K562 (cell line): ENCODE results near the gene AMER3. TPM values are rescaled to one million over a fixed set of nuclear protein-coding genes. Genes with fewer than 3 reads are reported as not detected.

Experiments used
- ATAC-seq: fragments of 200-7000 bp; cut with Tn5 transposase; 3 replicates; pipeline ENCODE4 v1.9.1; 2020; ENCODE audit warnings: moderate library complexity
- BruUV-seq: library from RNA; stranded (reverse); fragments of 400-500 nt; replicated peaks from 2 replicates; lab custom pipeline; 2021; lab: Mats Ljungman, UMichigan
- CTCF ChIA-PET: fragments of 300-600 bp; formaldehyde crosslinking; extraction: SDS; loops from one replicate; lab custom pipeline; 2021; ENCODE audit warnings: low intra/inter-chr PET ratio; lab: Yijun Ruan, JAX
- POLR2A ChIA-PET: fragments of 300-600, 350-650 bp; sonication (Branson Sonifier 250); formaldehyde crosslinking; extraction: SDS; loops from one replicate; lab custom pipeline; 2021; ENCODE audit warnings: antibody characterized with exemption, inconsistent platforms; lab: Yijun Ruan, JAX
- DNase-seq, 4 experiments: peaks; one replicate each; pipeline versions ENCODE4 v3.0.0 to v3.0.0-alpha.2; 2011 to 2018; ENCODE audit warnings: low spot score in 3 of 4, mixed read lengths in 3 of 4; ENCODE audit errors: extremely low read depth in 1 of 4
- FAIRE-seq: peaks from 2 replicates; lab custom pipeline; 2011; peaks lifted over from hg19 to GRCh38; lab: Jason Lieb, UNC
- H2AFZ ChIP-seq: 2 replicates; pipeline ENCODE4 v1.6.0; 2011; ENCODE audit warnings: low read depth, low read length, control low read depth, inconsistent platforms
- H3K27ac ChIP-seq: fragments of 200-600 bp; 3 replicates; pipeline ENCODE4 v1.8.0; 2011; ENCODE audit warnings: low read depth, mild to moderate bottlenecking, control low read depth, inconsistent platforms, low read length, moderate library complexity, mixed read lengths; ENCODE audit errors: extremely low read depth
- H3K27me3 ChIP-seq, 2 experiments: fragments of 300-600 bp in 1 of 2; 2 replicates in 1 of 2; 3 replicates in 1 of 2; pipeline versions ENCODE4 v1.6.0 to v1.8.0; 2011; ENCODE audit warnings: inconsistent platforms in 2 of 2, low read length in 2 of 2, mild to moderate bottlenecking in 1 of 2, mixed read lengths in 1 of 2, moderate library complexity in 1 of 2; ENCODE audit not compliant: control insufficient read depth in 2 of 2, insufficient read depth in 2 of 2
- H3K36me3 ChIP-seq: fragments of 300-600 bp; 3 replicates; pipeline ENCODE4 v1.8.0; 2011; ENCODE audit warnings: mild to moderate bottlenecking, low read length, inconsistent platforms; ENCODE audit not compliant: control insufficient read depth, insufficient read depth
- H3K4me1 ChIP-seq, 2 experiments: fragments of 200-600 bp in 1 of 2; replicated peaks in 1 of 2; 2 replicates in 1 of 2; 3 replicates in 1 of 2; pipeline versions ENCODE4 v1.5.1 to v1.8.0; 2011; ENCODE audit warnings: inconsistent platforms in 2 of 2, low read length in 2 of 2, mild to moderate bottlenecking in 1 of 2, mixed read lengths in 1 of 2, moderate library complexity in 1 of 2; ENCODE audit not compliant: control insufficient read depth in 2 of 2, insufficient read depth in 2 of 2
- H3K4me2 ChIP-seq: 2 replicates; pipeline ENCODE4 v1.6.1; 2011; ENCODE audit warnings: low read length, control low read depth, inconsistent platforms, mixed read lengths; ENCODE audit not compliant: insufficient read depth
- H3K4me3 ChIP-seq: fragments of 200-600 bp; sonication (generic), shearing (Covaris generic); 2 replicates; pipeline ENCODE4 v1.5.1; 2016; ENCODE audit warnings: control low read depth, inconsistent platforms
- H3K79me2 ChIP-seq: fragments of 200-600 bp; 3 replicates; pipeline ENCODE4 v1.8.0; 2011; ENCODE audit warnings: low read length, inconsistent platforms; ENCODE audit not compliant: control insufficient read depth, insufficient read depth
- H3K9ac ChIP-seq, 2 experiments: 2 replicates each; pipeline versions ENCODE4 v1.6.0 to v1.6.1; 2011; ENCODE audit warnings: low read depth in 2 of 2, low read length in 2 of 2, control low read depth in 1 of 2, inconsistent platforms in 1 of 2, mild to moderate bottlenecking in 1 of 2, mixed read lengths in 1 of 2; ENCODE audit not compliant: insufficient read depth in 1 of 2
- H3K9me1 ChIP-seq: one replicate; pipeline ENCODE4 v1.6.0; 2011; ENCODE audit warnings: inconsistent platforms, mild to moderate bottlenecking, low read length, moderate library complexity; ENCODE audit not compliant: control insufficient read depth, insufficient read depth
- H3K9me3 ChIP-seq: replicated peaks from 2 replicates; pipeline ENCODE4 v1.5.1; 2011; ENCODE audit warnings: low read depth, low read length, inconsistent platforms; ENCODE audit not compliant: control insufficient read depth, insufficient read depth
- H4K20me1 ChIP-seq: replicated peaks from 2 replicates; pipeline ENCODE4 v1.6.1; 2011; ENCODE audit warnings: low read length, inconsistent platforms, mixed read lengths; ENCODE audit not compliant: control insufficient read depth, insufficient read depth
- C11orf30 ChIP-seq: fragments of 450-650 bp; IDR thresholded peaks from 2 replicates; pipeline ENCODE4 v1.6.1; 2016; ENCODE audit warnings: low read depth, mild to moderate bottlenecking
- E2F6 ChIP-seq, 2 experiments: IDR thresholded peaks; 2 replicates each; pipeline ENCODE4 v1.6.1; 2011; ENCODE audit warnings: borderline replicate concordance in 1 of 2, control low read depth in 1 of 2, low read depth in 1 of 2, low read length in 1 of 2, mild to moderate bottlenecking in 1 of 2, mixed read lengths in 1 of 2, moderate library complexity in 1 of 2; ENCODE audit not compliant: insufficient read depth in 1 of 2, insufficient read length in 1 of 2, poor library complexity in 1 of 2, severe bottlenecking in 1 of 2; ENCODE audit errors: extremely low read depth in 1 of 2
- MAFG ChIP-seq: fragments of 450-650 bp; conservative IDR thresholded peaks from 2 replicates; pipeline ENCODE4 v1.6.1; 2016; ENCODE audit warnings: missing genetic modification characterization, missing compliant biosample characterization
- NFE2 ChIP-seq: IDR thresholded peaks from 2 replicates; pipeline ENCODE4 v1.6.1; 2014; ENCODE audit warnings: antibody characterized with exemption, low read depth
- RCOR1 ChIP-seq, 2 experiments: IDR thresholded peaks; 2 replicates each; pipeline ENCODE4 v1.6.1; 2012; ENCODE audit warnings: low read depth in 2 of 2, low read length in 2 of 2, borderline replicate concordance in 1 of 2, improper control_type of control experiment in 1 of 2
- SMAD3 ChIP-seq: fragments of 450-650 bp; formaldehyde crosslinking; conservative IDR thresholded peaks from 2 replicates; pipeline ENCODE4 v1.4.0; 2020; ENCODE audit warnings: mild to moderate bottlenecking
- ZBED1 ChIP-seq: IDR thresholded peaks from 2 replicates; pipeline ENCODE4 v1.6.1; 2014
- ZNF316 ChIP-seq: fragments of 450-650 bp; IDR thresholded peaks from 2 replicates; pipeline ENCODE4 v1.6.1; 2016
- WGBS: fragments of 100-300 bp; shearing (Covaris generic); methylation state at CpG from one replicate; pipeline ENCODE4 v1.1.6; 2016; ENCODE audit warnings: low coverage, mixed read lengths; ENCODE audit not compliant: insufficient coverage; ENCODE audit errors: missing lambda C conversion rate; 5-methylcytosine and 5-hydroxymethylcytosine counted together
- in situ Hi-C: fragments of 300-500 bp; cut with MboI; formaldehyde crosslinking; loops from 4 replicates; pipeline ENCODE4 v1.15.0; 2018; ENCODE audit warnings: inconsistent platforms, mixed read lengths
- intact Hi-C: fragments of 100-400 bp; cut with micrococcal nuclease; formaldehyde crosslinking; loops from 2 replicates; pipeline ENCODE4 v1.14.2; 2022
- polyA plus RNA-seq, 8 experiments: library from polyadenylated mRNA; depleted of rRNA in 4 of 8; stranded (reverse) in 5 of 8; unstranded in 3 of 8; fragments of >200 nt; fragmentation: Nextera tagmentation in 2 of 8; fragmentation: Illumina TruSeq in 1 of 8; extraction: Ambion mirVana in 2 of 8; extraction: Trizol in 1 of 8; gene quantifications; 2 replicates each; pipeline versions ENCODE4 v1.2.1 to v1.2.3, GENCODE V29; 2011 to 2014; ENCODE audit warnings: inconsistent platforms in 1 of 8, missing spikeins in 1 of 8
- total RNA-seq, 7 experiments: library from RNA; depleted of rRNA in 6 of 7; stranded (reverse); fragments of >200 nt in 6 of 7; fragmentation: Illumina TruSeq in 2 of 7; extraction: Trizol in 2 of 7; gene quantifications; 2 replicates each; pipeline versions ENCODE4 v1.2.1 to v1.2.3, GENCODE V29; 2011 to 2021; ENCODE audit warnings: low replicate concordance in 1 of 7

AMER3 gene
- total and polyA plus RNA-seq, 9 of the 15 experiments (the other 6 are each of a cell fraction or from before 2014, with no cell fraction given), result not detected

GRCh38 chr2:130728007-130728454 lies 27.3 kb upstream of the AMER3 start:
- POLR2A ChIA-PET, result interaction anchor here (0.6 to 1.4 kb wide), 3 partner anchors 15 to 395 kb away, joined by 3 to 4 read pairs (median 4); no protein-coding TSS in a partner anchor
- H3K4me2 ChIP-seq, result peak overlapping the region; percentile 90
- no peak overlapping the region for H3K27ac ChIP-seq
- no peaks in the 10 kb centered on the region; the same call in 1 of the 2 replicates for H4K20me1 ChIP-seq
- H3K4me1 ChIP-seq, result peaks cover 7 to 23% of the 10 kb centered on the region in 2 experiments
- in situ Hi-C loops (no loop called here), intact Hi-C loops (no loop called here)
- TF ChIP-seq ZNF316 (peak; percentile 82), ZBED1 (no peak), RCOR1 (IDR thresholded peaks at IDR 0.05; ENCODE audit: borderline replicate concordance in 1 of 2, low read depth in 2 of 2, low read length in 2 of 2) (0 out of 4 replicates have a peak, but pooled peaks of 1 of the 2 experiments have one; percentile 7), E2F6 (IDR thresholded peaks at IDR 0.05; ENCODE audit: borderline replicate concordance in 1 of 2, extremely low read depth in 1 of 2, insufficient read depth in 1 of 2, insufficient read length in 1 of 2, low read depth in 1 of 2, low read length in 1 of 2, poor library complexity in 1 of 2, severe bottlenecking in 1 of 2) (peak in 1 of 2 experiments; percentile 26), NFE2 (peak; percentile 65), MAFG (tag) (peak; percentile 54; the same call in 1 of the 2 replicates), C11orf30 (peak; percentile 77), SMAD3 (CRISPR knock-in tag) (no peak)
- CTCF ChIA-PET, result no interaction called here
- peak overlapping the region; percentile 57 for H3K4me3 ChIP-seq
- 4% methylated on average over 12 of the region's 12 CpGs for WGBS
- no peaks in the 10 kb centered on the region for H3K79me2 ChIP-seq
- DNase-seq (peak in 1 of 4 experiments; percentile 21), FAIRE-seq (peak; percentile 79), ATAC-seq (peak; percentile 68)
- no peaks in the 10 kb centered on the region; the same call in 1 of the 2 replicates for H3K9me3 ChIP-seq
- peak overlapping the region; percentile 97 for H2AFZ ChIP-seq
- H3K9me1 ChIP-seq, result peaks cover 7% of the 10 kb centered on the region
- peaks cover 11 to 30% of the 10 kb centered on the region in 2 experiments; a peak in 3 of 5 replicates for H3K27me3 ChIP-seq
- no TSS peak for BruUV-seq
- H3K9ac ChIP-seq, result peak overlapping the region in 1 of 2 experiments; percentile 78; a peak in 1 of 4 replicates
- H3K36me3 ChIP-seq, result no peaks in the 10 kb centered on the region
